Hepatocyte (in vitro differentiated cells): Measurements from ENCODE around the gene IKZF1.

Experiments
- EZH2phosphoT487 ChIP-seq: fragments of 200-600 bp; sonication (generic); IDR thresholded peaks from one replicate; pipeline ENCODE4 v1.6.1; 2018; ENCODE audit warnings: antibody characterized with exemption, mild to moderate bottlenecking, low read depth, moderate library complexity; ENCODE audit not compliant: unreplicated experiment, severe bottlenecking
- TF ChIP-seq, protein P1 (sequence below): fragments of 200-600 bp; sonication (generic); IDR thresholded peaks from 2 replicates; pipeline ENCODE4 v1.5.1; 2016; ENCODE audit warnings: antibody characterized with exemption, mild to moderate bottlenecking; ENCODE audit not compliant: poor library complexity

DNA sequence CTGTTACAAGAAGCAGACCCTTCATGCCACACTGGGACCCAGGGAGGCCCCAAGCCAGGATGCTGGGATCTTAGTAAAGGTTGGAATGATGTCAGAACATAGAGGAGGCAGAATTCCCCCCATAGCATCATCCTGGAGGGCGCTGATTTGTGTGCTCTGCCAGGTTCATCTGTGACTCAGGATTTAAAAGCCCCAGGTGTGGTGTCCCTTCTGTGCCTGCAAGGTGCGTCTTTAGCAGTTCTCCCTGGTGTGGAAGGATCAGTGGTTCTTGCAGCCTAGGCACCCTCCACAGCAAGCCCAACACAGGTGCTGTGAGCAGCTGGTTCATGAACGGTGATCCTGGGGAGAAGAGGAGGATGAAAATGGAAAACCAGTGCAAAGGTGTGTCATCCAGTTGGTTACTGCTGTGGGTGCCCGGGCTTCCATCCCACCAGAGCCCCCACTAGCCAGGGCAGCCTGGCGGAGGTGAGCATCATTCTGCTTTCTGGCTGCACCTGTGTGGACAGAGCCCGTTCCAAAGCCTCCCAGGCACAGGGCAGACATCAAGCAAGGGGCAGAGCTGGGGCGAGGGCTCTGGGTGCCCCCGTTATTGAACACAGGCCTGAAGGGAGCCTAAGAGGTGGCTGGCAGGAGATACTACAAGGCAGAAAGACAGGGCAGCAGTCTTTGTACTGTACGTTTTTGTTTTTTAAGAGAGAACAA is 49.5 kb downstream of the IKZF1 start:
- TF ChIP-seq, protein P1, sequence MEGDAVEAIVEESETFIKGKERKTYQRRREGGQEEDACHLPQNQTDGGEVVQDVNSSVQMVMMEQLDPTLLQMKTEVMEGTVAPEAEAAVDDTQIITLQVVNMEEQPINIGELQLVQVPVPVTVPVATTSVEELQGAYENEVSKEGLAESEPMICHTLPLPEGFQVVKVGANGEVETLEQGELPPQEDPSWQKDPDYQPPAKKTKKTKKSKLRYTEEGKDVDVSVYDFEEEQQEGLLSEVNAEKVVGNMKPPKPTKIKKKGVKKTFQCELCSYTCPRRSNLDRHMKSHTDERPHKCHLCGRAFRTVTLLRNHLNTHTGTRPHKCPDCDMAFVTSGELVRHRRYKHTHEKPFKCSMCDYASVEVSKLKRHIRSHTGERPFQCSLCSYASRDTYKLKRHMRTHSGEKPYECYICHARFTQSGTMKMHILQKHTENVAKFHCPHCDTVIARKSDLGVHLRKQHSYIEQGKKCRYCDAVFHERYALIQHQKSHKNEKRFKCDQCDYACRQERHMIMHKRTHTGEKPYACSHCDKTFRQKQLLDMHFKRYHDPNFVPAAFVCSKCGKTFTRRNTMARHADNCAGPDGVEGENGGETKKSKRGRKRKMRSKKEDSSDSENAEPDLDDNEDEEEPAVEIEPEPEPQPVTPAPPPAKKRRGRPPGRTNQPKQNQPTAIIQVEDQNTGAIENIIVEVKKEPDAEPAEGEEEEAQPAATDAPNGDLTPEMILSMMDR = no peak
- TF ChIP-seq EZH2phosphoT487 = no peak
